Endothelial cell of umbilical vein (primary cell): Measurements from ENCODE around the gene KRT32. TPM values are rescaled to one million over a fixed set of nuclear protein-coding genes. Genes with fewer than 3 reads are reported as not detected.

Experiments used
- BruUV-seq: library from RNA; stranded (reverse); fragments of 400-500 nt; replicated peaks from 2 replicates; lab custom pipeline; 2021; lab: Mats Ljungman, UMichigan
- CTCF ChIA-PET: fragments of 300-600, 350-600 bp; sonication (Branson Sonifier 250); formaldehyde crosslinking; loops from one replicate; lab custom pipeline; 2021; ENCODE audit warnings: antibody characterized with exemption, inconsistent platforms; lab: Charles Lee
- POLR2A ChIA-PET: fragments of 300-600, 350-600 bp; sonication (Branson Sonifier 250); formaldehyde crosslinking; loops from one replicate; lab custom pipeline; 2021; ENCODE audit warnings: antibody characterized with exemption, inconsistent platforms; lab: Charles Lee
- DNase-seq: peaks from one replicate; pipeline ENCODE4 v3.0.0-alpha.2; 2011; ENCODE audit warnings: low read depth, low spot score
- FAIRE-seq: peaks from 2 replicates; lab custom pipeline; 2011; peaks lifted over from hg19 to GRCh38; lab: Jason Lieb, UNC
- H2AFZ ChIP-seq: 2 replicates; pipeline ENCODE4 v1.6.0; 2012; ENCODE audit warnings: low read depth, low read length, control low read depth, inconsistent platforms
- H3K27ac ChIP-seq: 2 replicates; pipeline ENCODE4 v1.5.1; 2011; ENCODE audit warnings: low read depth, mild to moderate bottlenecking, control low read depth, low read length, moderate library complexity; ENCODE audit not compliant: insufficient read depth
- H3K27me3 ChIP-seq, 2 experiments: 2 replicates each; pipeline versions ENCODE4 v1.6.0 to v1.6.1; 2011; ENCODE audit warnings: low read length in 2 of 2, mixed read lengths in 1 of 2; ENCODE audit not compliant: control insufficient read depth in 2 of 2, insufficient read depth in 2 of 2
- H3K36me3 ChIP-seq, 2 experiments: 2 replicates in 1 of 2; 3 replicates in 1 of 2; pipeline ENCODE4 v1.5.1; 2011; ENCODE audit warnings: low read length in 2 of 2, mild to moderate bottlenecking in 1 of 2, moderate library complexity in 1 of 2; ENCODE audit not compliant: control insufficient read depth in 2 of 2, insufficient read depth in 2 of 2; ENCODE audit errors: extremely low read depth in 1 of 2
- H3K4me1 ChIP-seq: 3 replicates; pipeline ENCODE4 v1.5.1; 2011; ENCODE audit warnings: mild to moderate bottlenecking, low read length; ENCODE audit not compliant: control insufficient read depth, insufficient read depth; ENCODE audit errors: extremely low read depth
- H3K4me2 ChIP-seq: 2 replicates; pipeline ENCODE4 v1.6.1; 2011; ENCODE audit warnings: low read length, control low read depth, mixed read lengths; ENCODE audit not compliant: insufficient read depth
- H3K4me3 ChIP-seq, 3 experiments: fragments of 200-600 bp in 1 of 3; sonication (generic), shearing (Covaris generic) in 1 of 3; replicated peaks in 1 of 3; 2 replicates each; pipeline ENCODE4 v1.5.1; 2011 to 2016; ENCODE audit warnings: control low read depth in 3 of 3, low read length in 3 of 3, mild to moderate bottlenecking in 2 of 3, inconsistent platforms in 1 of 3, low read depth in 1 of 3, moderate library complexity in 1 of 3; ENCODE audit not compliant: insufficient read depth in 1 of 3
- H3K79me2 ChIP-seq: 2 replicates; pipeline ENCODE4 v1.6.0; 2012; ENCODE audit warnings: low read length, inconsistent platforms; ENCODE audit not compliant: control insufficient read depth, insufficient read depth
- H3K9ac ChIP-seq: replicated peaks from 2 replicates; pipeline ENCODE3; 2011; ENCODE audit warnings: low read length, control low read depth; ENCODE audit not compliant: insufficient read depth; ENCODE audit errors: extremely low read depth
- H3K9me1 ChIP-seq: replicated peaks from 3 replicates; pipeline ENCODE4 v1.6.0; 2011; ENCODE audit warnings: mild to moderate bottlenecking, low read length; ENCODE audit not compliant: control insufficient read depth, insufficient read depth; ENCODE audit errors: extremely low read depth
- H3K9me3 ChIP-seq: replicated peaks from 2 replicates; pipeline ENCODE4 v1.5.1; 2012; ENCODE audit warnings: low read length, inconsistent platforms; ENCODE audit not compliant: control insufficient read depth, insufficient read depth
- H4K20me1 ChIP-seq: replicated peaks from 2 replicates; pipeline ENCODE3; 2011; ENCODE audit warnings: mild to moderate bottlenecking, low read length; ENCODE audit not compliant: control insufficient read depth, insufficient read depth; ENCODE audit errors: extremely low read depth
- CTCF ChIP-seq, 2 donors: IDR thresholded peaks; 1 replicate in 1 of 2; 2 replicates in 1 of 2; pipeline ENCODE4 v1.5.1; 2011; ENCODE audit warnings: low read length in 2 of 2, mild to moderate bottlenecking in 2 of 2, moderate library complexity in 2 of 2, control low read depth in 1 of 2, inconsistent platforms in 1 of 2, low read depth in 1 of 2; ENCODE audit not compliant: insufficient read depth in 1 of 2; ENCODE audit errors: extremely low read depth in 1 of 2
- EZH2 ChIP-seq: IDR thresholded peaks from 2 replicates; pipeline ENCODE4 v1.6.1; 2012; ENCODE audit warnings: borderline replicate concordance, low read depth, mild to moderate bottlenecking, moderate library complexity, low read length, inconsistent platforms; ENCODE audit not compliant: severe bottlenecking
- FOS ChIP-seq: IDR thresholded peaks from 2 replicates; pipeline ENCODE4 v1.6.1; 2011; ENCODE audit warnings: mild to moderate bottlenecking, low read length, moderate library complexity, borderline replicate concordance; ENCODE audit not compliant: insufficient read depth
- GATA2 ChIP-seq: IDR thresholded peaks from 2 replicates; pipeline ENCODE4 v1.7.0; 2011; ENCODE audit warnings: low read depth, mild to moderate bottlenecking, moderate library complexity, mixed read lengths, low read length; ENCODE audit not compliant: insufficient read length, insufficient read depth
- JUN ChIP-seq: IDR thresholded peaks from 2 replicates; pipeline ENCODE4 v1.6.1; 2011; ENCODE audit warnings: borderline replicate concordance, low read depth; ENCODE audit not compliant: insufficient read length, insufficient read depth
- MYC ChIP-seq: IDR thresholded peaks from one replicate; pipeline ENCODE4 v1.6.1; 2011; ENCODE audit warnings: mild to moderate bottlenecking, low read depth, low read length
- POLR2A ChIP-seq: IDR thresholded peaks from 2 replicates; pipeline ENCODE4 v1.6.1; 2012; ENCODE audit warnings: low read depth, mild to moderate bottlenecking, control low read depth, low read length
- POLR2AphosphoS5 ChIP-seq: IDR thresholded peaks from 2 replicates; pipeline ENCODE4 v1.6.1; 2012; ENCODE audit warnings: low read depth, mild to moderate bottlenecking, control low read depth, low read length, moderate library complexity; ENCODE audit not compliant: insufficient read depth
- dilution Hi-C: fragments of 300-500 bp; cut with MboI; formaldehyde crosslinking; loops from one replicate; pipeline ENCODE4 v1.15.0; 2019; ENCODE audit warnings: low sequenced_read_pairs; ENCODE audit not compliant: extremely low pct_ligation_motif_present
- intact Hi-C: fragments of 100-400 bp; cut with micrococcal nuclease; formaldehyde crosslinking; loops from one replicate; pipeline ENCODE4 v1.10.0; 2022
- polyA plus RNA-seq, 4 experiments: library from polyadenylated mRNA; depleted of rRNA in 3 of 4; stranded (reverse) in 3 of 4; unstranded in 1 of 4; fragments of >200 nt; gene quantifications; 2 replicates each; pipeline versions ENCODE4 v1.2.1 to v1.2.3, GENCODE V29; 2011 to 2012; ENCODE audit warnings: missing spikeins in 1 of 4
- total RNA-seq: library from RNA; stranded (reverse); gene quantifications from 2 replicates; pipeline ENCODE4 v1.2.3, GENCODE V29; 2021
- TF ChIP-seq, protein P1 (sequence below): IDR thresholded peaks from 2 replicates; pipeline ENCODE4 v1.6.1; 2011; ENCODE audit not compliant: insufficient read depth, insufficient read length

Gene KRT32
- total and polyA plus RNA-seq, 2 donors (not counting 3 experiments of a cell fraction or from before 2014, with no cell fraction given), result not detected

- H3K9ac ChIP-seq, result no peak overlapping the region
- no peaks in the 10 kb centered on the region for H4K20me1 ChIP-seq
- H3K27ac ChIP-seq, result no peak overlapping the region
- FAIRE-seq (no peak), DNase-seq (no peak)
- H2AFZ ChIP-seq, result no peak overlapping the region
- dilution Hi-C loops, result no loop called here
- H3K79me2 ChIP-seq, result no peaks in the 10 kb centered on the region
- ChIA-PET CTCF (no interaction called here), POLR2A (no interaction called here)
- H3K9me3 ChIP-seq, result no peaks in the 10 kb centered on the region
- no peaks in the 10 kb centered on the region for H3K4me1 ChIP-seq
- peaks cover 0 to 2% of the 10 kb centered on the region in 2 experiments for H3K27me3 ChIP-seq
- H3K36me3 ChIP-seq, result no peaks in the 10 kb centered on the region
- H3K4me2 ChIP-seq, result no peak overlapping the region
- intact Hi-C loops, result loop anchor here (10.0 kb wide), 1 partner anchor 53 kb away; no protein-coding TSS in a partner anchor
- no peaks in the 10 kb centered on the region for H3K9me1 ChIP-seq
- BruUV-seq, result no TSS peak
- TF ChIP-seq, protein P1, sequence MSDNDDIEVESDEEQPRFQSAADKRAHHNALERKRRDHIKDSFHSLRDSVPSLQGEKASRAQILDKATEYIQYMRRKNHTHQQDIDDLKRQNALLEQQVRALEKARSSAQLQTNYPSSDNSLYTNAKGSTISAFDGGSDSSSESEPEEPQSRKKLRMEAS, result no peak
- no peak for TF ChIP-seq EZH2
- no peak for TF ChIP-seq POLR2A
- no peak for TF ChIP-seq FOS
- TF ChIP-seq MYC, result no peak
- TF ChIP-seq JUN, result no peak
- TF ChIP-seq CTCF (IDR thresholded peaks at IDR 0.05; ENCODE audit: extremely low read depth in 1 of 2, insufficient read depth in 1 of 2, low read depth in 1 of 2, low read length in 2 of 2), result no peak
- no peak for TF ChIP-seq POLR2AphosphoS5
- no peak for TF ChIP-seq GATA2
- no peak overlapping the region for H3K4me3 ChIP-seq
These were observed 45.6 kb downstream of the KRT32 start for GRCh38 chr17:41421617-41422016.
